HCT116 (cell line): ENCODE measurements around the gene ANKRD29.

Experiments used
- ATF3 ChIP-seq: IDR thresholded peaks from 2 replicates; pipeline ENCODE4 v1.6.1; 2012
- CTCF ChIP-seq, 3 experiments: fragments of 200-600 bp in 1 of 3; sonication (generic) in 1 of 3; IDR thresholded peaks in 2 of 3; conservative IDR thresholded peaks in 1 of 3; 2 replicates each; pipeline ENCODE4 v1.5.1; 2012 to 2017; ENCODE audit warnings: low read depth in 2 of 3, low read length in 2 of 3, antibody characterized with exemption in 1 of 3, borderline replicate concordance in 1 of 3, control low read depth in 1 of 3, mild to moderate bottlenecking in 1 of 3, mixed read lengths in 1 of 3, mixed run types in 1 of 3, moderate library complexity in 1 of 3; ENCODE audit not compliant: insufficient read depth in 1 of 3
- EGR1 ChIP-seq: IDR thresholded peaks from 2 replicates; pipeline ENCODE4 v1.6.1; 2012; ENCODE audit warnings: low read depth
- EZH2 ChIP-seq: fragments of 200-600 bp; sonication (generic); IDR thresholded peaks from 2 replicates; pipeline ENCODE4 v1.6.1; 2017; ENCODE audit warnings: antibody characterized with exemption, mixed run types
- EZH2phosphoT487 ChIP-seq: fragments of 200-600 bp; IDR thresholded peaks from 2 replicates; pipeline ENCODE4 v1.6.1; 2018; ENCODE audit warnings: antibody characterized with exemption, borderline replicate concordance
- JUND ChIP-seq: IDR thresholded peaks from 2 replicates; pipeline ENCODE4 v1.6.1; 2012
- MAX ChIP-seq: IDR thresholded peaks from 2 replicates; pipeline ENCODE4 v1.6.1; 2012
- POLR2A ChIP-seq: IDR thresholded peaks from 2 replicates; pipeline ENCODE4 v1.7.0; 2011; ENCODE audit warnings: borderline replicate concordance; ENCODE audit not compliant: insufficient read depth, insufficient read length; ENCODE audit errors: extremely low read depth
- POLR2AphosphoS5 ChIP-seq: IDR thresholded peaks from 2 replicates; pipeline ENCODE4 v1.6.1; 2011; ENCODE audit warnings: mild to moderate bottlenecking, low read depth, low read length, moderate library complexity
- REST ChIP-seq: IDR thresholded peaks from 2 replicates; pipeline ENCODE4 v1.6.1; 2012; ENCODE audit warnings: low read depth
- SP1 ChIP-seq: IDR thresholded peaks from 2 replicates; pipeline ENCODE4 v1.6.1; 2012; ENCODE audit warnings: low read depth
- TCF7L2 ChIP-seq: IDR thresholded peaks from 2 replicates; pipeline ENCODE4 v1.7.0; 2011; ENCODE audit warnings: borderline replicate concordance, inconsistent platforms; ENCODE audit not compliant: insufficient read depth, insufficient read length; ENCODE audit errors: extremely low read depth
- YY1 ChIP-seq: IDR thresholded peaks from 2 replicates; pipeline ENCODE4 v1.6.1; 2011; ENCODE audit warnings: low read length, low read depth, moderate library complexity, mild to moderate bottlenecking; ENCODE audit not compliant: insufficient replicate concordance; ENCODE audit errors: extremely low read depth

GRCh38 chr18:23591011-23591410, 71.7 kb downstream of the ANKRD29 start:
- no peak for TF ChIP-seq POLR2A
- no peak for TF ChIP-seq CTCF (IDR thresholded peaks at IDR 0.05 in 2 of 3, conservative IDR thresholded peaks at IDR 0.05 in 1 of 3; ENCODE audit: borderline replicate concordance in 1 of 3, insufficient read depth in 1 of 3, low read depth in 2 of 3, low read length in 2 of 3)
- TF ChIP-seq YY1, result no peak
- TF ChIP-seq POLR2AphosphoS5, result no peak
- TF ChIP-seq JUND, result no peak
- no peak for TF ChIP-seq REST
- no peak for TF ChIP-seq ATF3
- no peak for TF ChIP-seq SP1
- no peak for TF ChIP-seq TCF7L2
- no peak for TF ChIP-seq EGR1
- TF ChIP-seq EZH2, result no peak
- no peak for TF ChIP-seq MAX
- no peak for TF ChIP-seq EZH2phosphoT487
